Measurements from ENCODE around the gene ZNF48.

ZNF48 gene

DNA sequence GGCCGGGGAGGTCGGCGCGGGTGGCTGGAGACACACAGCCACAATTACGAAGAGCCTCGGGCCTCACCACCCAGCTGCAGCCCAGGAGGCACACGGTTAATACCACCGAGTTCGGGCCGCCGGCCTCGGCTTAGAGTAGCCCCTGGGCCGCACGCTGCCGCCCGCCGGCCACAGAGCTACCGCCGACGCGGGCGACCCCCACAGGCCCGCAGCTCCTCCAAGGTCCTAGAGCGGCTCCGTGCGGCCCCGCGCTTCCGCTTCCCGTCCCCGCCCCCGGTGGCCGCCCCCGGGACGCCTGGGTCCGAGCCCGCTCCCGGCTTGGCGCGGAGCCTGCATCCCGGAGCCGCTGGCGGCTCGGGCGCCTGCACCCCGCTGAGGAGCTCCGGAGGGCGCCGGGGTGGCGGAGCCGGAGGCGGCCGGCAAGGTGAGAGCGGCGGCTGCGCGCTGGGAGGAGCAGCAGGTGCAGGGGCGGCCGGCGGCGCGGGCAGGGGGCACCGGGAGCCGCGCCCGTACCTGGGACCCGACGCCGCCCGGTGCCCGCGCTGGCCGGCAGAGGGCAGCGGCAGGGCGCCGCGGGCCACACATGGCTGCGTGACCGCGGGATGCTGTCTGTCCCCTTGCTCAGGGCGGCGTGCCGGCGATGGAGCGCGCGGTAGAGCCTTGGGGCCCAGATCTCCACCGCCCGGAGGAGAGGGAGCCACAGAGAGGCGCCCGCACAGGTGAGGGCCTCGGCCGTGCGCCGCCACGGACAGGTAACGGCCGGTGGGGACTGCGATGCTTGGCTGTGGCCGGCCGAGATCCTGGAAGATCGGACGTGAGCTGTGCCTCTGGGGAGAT is at the start of gene ZNF48:
Gene ZNF48, plus strand, starts transcription at position 266 of the 837 bp plus-strand sequence. Its CDS starts 375 bp downstream, at position 641.
- TF ChIP-seq, protein P1, sequence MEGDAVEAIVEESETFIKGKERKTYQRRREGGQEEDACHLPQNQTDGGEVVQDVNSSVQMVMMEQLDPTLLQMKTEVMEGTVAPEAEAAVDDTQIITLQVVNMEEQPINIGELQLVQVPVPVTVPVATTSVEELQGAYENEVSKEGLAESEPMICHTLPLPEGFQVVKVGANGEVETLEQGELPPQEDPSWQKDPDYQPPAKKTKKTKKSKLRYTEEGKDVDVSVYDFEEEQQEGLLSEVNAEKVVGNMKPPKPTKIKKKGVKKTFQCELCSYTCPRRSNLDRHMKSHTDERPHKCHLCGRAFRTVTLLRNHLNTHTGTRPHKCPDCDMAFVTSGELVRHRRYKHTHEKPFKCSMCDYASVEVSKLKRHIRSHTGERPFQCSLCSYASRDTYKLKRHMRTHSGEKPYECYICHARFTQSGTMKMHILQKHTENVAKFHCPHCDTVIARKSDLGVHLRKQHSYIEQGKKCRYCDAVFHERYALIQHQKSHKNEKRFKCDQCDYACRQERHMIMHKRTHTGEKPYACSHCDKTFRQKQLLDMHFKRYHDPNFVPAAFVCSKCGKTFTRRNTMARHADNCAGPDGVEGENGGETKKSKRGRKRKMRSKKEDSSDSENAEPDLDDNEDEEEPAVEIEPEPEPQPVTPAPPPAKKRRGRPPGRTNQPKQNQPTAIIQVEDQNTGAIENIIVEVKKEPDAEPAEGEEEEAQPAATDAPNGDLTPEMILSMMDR (IDR thresholded peaks at IDR 0.05; ENCODE audit: low read depth, low read length, missing control alignments) = peak; percentile 28
- peak within 1 kb of the TSS; percentile 92 for H3K4me3 ChIP-seq (ENCODE audit: low read depth, low read length)
- no peak for DNase-seq (ENCODE audit: low read depth)

- DNase-seq (ENCODE audit: low read depth) = no peak
- TF ChIP-seq, protein P1 (IDR thresholded peaks at IDR 0.05; ENCODE audit: low read depth, low read length, missing control alignments) = no peak
- no peak overlapping the region for H3K4me3 ChIP-seq (ENCODE audit: low read depth, low read length)
These were observed 48.9 kb upstream of the ZNF48 start for GRCh38 chr16:30346286-30346685.

- H3K4me3 ChIP-seq (ENCODE audit: low read depth, low read length) = no peak overlapping the region
- TF ChIP-seq, protein P1 (IDR thresholded peaks at IDR 0.05; ENCODE audit: low read depth, low read length, missing control alignments) = no peak
- DNase-seq (ENCODE audit: low read depth) = no peak
These were observed 47.1 kb upstream of the ZNF48 start for GRCh38 chr16:30348113-30348512.

DNA sequence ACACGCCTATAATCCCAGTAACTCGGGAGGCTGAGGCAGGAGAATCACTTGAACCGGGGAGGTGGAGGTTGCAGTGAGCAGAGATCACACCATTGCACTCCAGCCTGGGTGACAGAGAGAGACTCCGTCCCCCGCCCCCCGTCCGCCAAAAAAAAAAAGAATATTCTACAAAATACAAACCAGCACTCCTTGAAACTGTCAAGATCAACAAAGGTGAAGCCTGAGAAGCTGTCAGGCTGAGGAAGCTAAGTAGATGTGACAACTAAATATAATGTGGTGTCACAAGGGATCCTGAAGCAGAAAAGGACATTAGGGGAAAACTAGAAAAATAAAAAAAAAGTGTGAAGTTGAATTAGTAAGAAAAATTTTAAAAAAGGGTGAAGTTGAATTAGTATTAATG is 46.3 kb upstream of the ZNF48 start:
- H3K4me3 ChIP-seq (ENCODE audit: low read depth, low read length) = no peak overlapping the region
- TF ChIP-seq, protein P1 (IDR thresholded peaks at IDR 0.05; ENCODE audit: low read depth, low read length, missing control alignments) = no peak
- no peak for DNase-seq (ENCODE audit: low read depth)

DNA sequence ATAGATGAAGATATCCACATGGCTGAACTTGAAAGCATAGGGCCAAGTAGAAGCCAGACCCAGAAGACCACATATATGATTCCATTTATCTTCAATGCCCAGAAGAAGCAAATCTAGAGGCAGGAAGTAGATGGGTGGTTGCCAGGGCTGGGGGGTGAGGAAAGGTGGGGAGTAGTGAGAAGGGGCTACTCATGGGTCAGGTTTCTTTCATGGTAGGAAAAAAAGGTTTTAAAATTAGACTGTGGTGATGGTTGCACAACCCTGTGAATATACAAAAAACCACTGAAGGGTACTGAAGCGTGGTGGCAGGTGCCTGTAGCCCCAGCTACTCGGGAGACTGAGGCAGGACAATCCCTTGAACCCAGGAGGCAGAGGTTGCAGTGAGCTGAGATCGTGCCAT is 45.5 kb upstream of the ZNF48 start:
- TF ChIP-seq, protein P1 (IDR thresholded peaks at IDR 0.05; ENCODE audit: low read depth, low read length, missing control alignments) = no peak
- no peak overlapping the region for H3K4me3 ChIP-seq (ENCODE audit: low read depth, low read length)
- DNase-seq (ENCODE audit: low read depth) = no peak

DNA sequence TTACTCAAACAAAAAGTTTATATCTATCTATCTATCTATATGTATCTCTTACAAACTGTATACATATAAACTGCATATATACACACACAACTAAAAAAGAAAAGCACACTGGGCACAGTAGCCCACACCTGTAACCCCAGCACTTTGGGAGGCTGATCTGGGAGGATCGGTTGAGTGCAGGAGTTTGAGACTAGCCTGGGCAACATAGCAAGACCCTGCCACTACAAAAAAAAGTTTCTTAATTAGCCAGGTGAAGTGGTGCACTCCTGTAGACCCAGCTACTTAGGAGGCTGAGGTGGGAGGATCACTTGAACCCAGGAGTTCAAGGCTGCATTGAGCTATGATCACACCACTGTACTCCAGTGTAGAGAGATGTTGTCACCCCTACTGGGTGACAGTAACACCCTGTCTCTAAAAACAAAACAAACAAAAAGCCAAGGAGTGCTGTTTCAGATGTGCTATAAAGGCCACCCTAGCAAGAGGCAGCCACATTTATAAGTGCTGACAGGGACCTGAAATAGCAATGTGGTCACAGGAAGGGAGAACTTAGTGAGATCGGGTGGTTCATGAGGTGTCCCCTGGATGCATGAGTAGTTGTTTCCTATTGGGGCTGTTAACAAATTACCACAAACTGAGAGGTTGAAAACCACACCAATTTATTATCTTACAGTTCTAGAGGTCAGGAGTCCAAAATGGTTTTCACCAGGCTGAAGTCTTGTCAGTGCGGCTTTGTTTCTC is 44.9 kb upstream of the ZNF48 start:
- peak; percentile 82 for DNase-seq (ENCODE audit: low read depth)
- H3K4me3 ChIP-seq (ENCODE audit: low read depth, low read length) = no peak overlapping the region
- TF ChIP-seq, protein P1 (IDR thresholded peaks at IDR 0.05; ENCODE audit: low read depth, low read length, missing control alignments) = no peak
